BJ (cell line): ENCODE results near the gene CCDC7. TPM values are rescaled to one million over a fixed set of nuclear protein-coding genes. Genes with fewer than 3 reads are reported as not detected.
A peak's percentile ranks its signal among the peaks of the same experiment; 100 is the strongest.
"Not testable (repeated sequence)": the region's sequence is repeated elsewhere in the genome, so short reads cannot be mapped to it uniquely, and the experiment has no call there.

Source experiments
- CTCF ChIA-PET: fragments of 350-600 bp; formaldehyde crosslinking; extraction: SDS; loops from one replicate; lab custom pipeline; 2021; ENCODE audit warnings: antibody characterized with exemption, inconsistent platforms; lab: Yijun Ruan, JAX
- POLR2A ChIA-PET: fragments of 300-600 bp; sonication (Branson Sonifier 250); formaldehyde crosslinking; extraction: SDS; loops from one replicate; lab custom pipeline; 2021; ENCODE audit warnings: antibody characterized with exemption; lab: Charles Lee
- DNase-seq: peaks from one replicate; pipeline ENCODE4 v3.0.0-alpha.2; 2011; ENCODE audit warnings: low read depth
- H3K27me3 ChIP-seq: 2 replicates; pipeline ENCODE4 v1.6.0; 2011; ENCODE audit warnings: low read length; ENCODE audit not compliant: control insufficient read depth, insufficient read depth
- H3K36me3 ChIP-seq: 2 replicates; pipeline ENCODE4 v1.5.1; 2011; ENCODE audit warnings: low read length; ENCODE audit not compliant: control insufficient read depth, insufficient read depth
- H3K4me3 ChIP-seq: 2 replicates; pipeline ENCODE4 v1.5.1; 2011; ENCODE audit warnings: low read depth, mild to moderate bottlenecking, control low read depth, low read length
- polyA plus RNA-seq: library from polyadenylated mRNA; depleted of rRNA; stranded (reverse); fragments of >200 nt; gene quantifications from 2 replicates; pipeline ENCODE4 v1.2.3, GENCODE V29; 2011
- TF ChIP-seq, protein P1 (sequence below): IDR thresholded peaks from 2 replicates; pipeline ENCODE4 v1.5.1; 2011; ENCODE audit warnings: low read depth, mild to moderate bottlenecking, control low read depth, inconsistent platforms, low read length, moderate library complexity; ENCODE audit not compliant: insufficient read depth

CCDC7 gene
- polyA plus RNA-seq, 1 experiment: 0.52 TPM

DNA sequence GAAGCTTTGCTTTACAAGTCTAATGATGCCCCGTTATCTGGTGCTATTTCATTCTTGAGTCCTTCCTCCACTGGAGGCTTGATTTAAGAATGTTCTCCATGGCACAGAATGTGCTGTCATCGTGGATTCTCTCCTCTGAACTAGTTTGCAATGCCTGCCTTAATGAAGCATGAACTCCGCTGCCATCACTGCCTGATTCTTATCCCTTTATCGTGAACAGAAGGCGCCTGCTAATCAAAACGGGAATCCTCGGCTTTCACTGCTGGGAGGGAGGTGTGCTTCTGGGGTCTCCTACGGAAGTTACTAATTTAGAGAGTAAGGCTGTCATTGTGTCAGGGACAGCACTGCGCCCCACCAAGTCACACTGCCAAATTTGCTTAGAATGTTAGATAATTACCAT, 455.9 kb downstream of the CCDC7 start:
- H3K36me3 ChIP-seq: peaks cover 7% of the 10 kb centered on the region

DNA sequence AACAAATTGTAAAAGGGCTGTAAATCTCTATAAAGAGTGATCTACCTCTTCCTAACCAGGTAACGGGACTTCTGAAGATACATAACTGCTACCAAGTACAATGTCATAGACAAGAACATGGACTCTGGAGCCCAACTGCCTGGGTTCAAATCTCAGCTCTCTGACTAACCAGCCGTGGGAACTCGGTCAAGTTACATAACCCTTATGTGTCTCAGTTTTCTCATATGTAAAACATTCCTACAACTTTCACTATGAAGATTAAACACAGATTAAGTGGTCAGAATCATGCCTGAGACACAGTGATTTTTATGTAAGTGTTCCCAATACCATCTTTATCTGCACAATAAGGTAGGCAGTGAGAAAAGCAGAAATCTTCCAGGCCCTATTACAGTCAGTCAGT, 459.5 kb downstream of the CCDC7 start:
- CTCF ChIA-PET: no interaction called here
- peak; percentile 3 for DNase-seq
- H3K27me3 ChIP-seq: no peaks in the 10 kb centered on the region
- H3K4me3 ChIP-seq: no peak overlapping the region
- H3K36me3 ChIP-seq: peaks cover 6% of the 10 kb centered on the region
- TF ChIP-seq, protein P1, sequence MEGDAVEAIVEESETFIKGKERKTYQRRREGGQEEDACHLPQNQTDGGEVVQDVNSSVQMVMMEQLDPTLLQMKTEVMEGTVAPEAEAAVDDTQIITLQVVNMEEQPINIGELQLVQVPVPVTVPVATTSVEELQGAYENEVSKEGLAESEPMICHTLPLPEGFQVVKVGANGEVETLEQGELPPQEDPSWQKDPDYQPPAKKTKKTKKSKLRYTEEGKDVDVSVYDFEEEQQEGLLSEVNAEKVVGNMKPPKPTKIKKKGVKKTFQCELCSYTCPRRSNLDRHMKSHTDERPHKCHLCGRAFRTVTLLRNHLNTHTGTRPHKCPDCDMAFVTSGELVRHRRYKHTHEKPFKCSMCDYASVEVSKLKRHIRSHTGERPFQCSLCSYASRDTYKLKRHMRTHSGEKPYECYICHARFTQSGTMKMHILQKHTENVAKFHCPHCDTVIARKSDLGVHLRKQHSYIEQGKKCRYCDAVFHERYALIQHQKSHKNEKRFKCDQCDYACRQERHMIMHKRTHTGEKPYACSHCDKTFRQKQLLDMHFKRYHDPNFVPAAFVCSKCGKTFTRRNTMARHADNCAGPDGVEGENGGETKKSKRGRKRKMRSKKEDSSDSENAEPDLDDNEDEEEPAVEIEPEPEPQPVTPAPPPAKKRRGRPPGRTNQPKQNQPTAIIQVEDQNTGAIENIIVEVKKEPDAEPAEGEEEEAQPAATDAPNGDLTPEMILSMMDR: no peak
- POLR2A ChIA-PET: no interaction called here

More for the DNA sequence above, 455.9 kb downstream of the CCDC7 start:
- DNase-seq: no peak
- TF ChIP-seq, protein P1: no peak
- ChIA-PET POLR2A (no interaction called here), CTCF (no interaction called here)
- no peak overlapping the region for H3K4me3 ChIP-seq
- no peaks in the 10 kb centered on the region for H3K27me3 ChIP-seq

- DNase-seq: no peak
- H3K4me3 ChIP-seq: no peak overlapping the region
- H3K36me3 ChIP-seq: peaks cover 9% of the 10 kb centered on the region
- ChIA-PET CTCF (no interaction called here), POLR2A (no interaction called here)
- H3K27me3 ChIP-seq: no peaks in the 10 kb centered on the region
- TF ChIP-seq, protein P1: no peak
Measured at GRCh38 chr10:32906595-32906994, 460.7 kb downstream of the CCDC7 start.

DNA sequence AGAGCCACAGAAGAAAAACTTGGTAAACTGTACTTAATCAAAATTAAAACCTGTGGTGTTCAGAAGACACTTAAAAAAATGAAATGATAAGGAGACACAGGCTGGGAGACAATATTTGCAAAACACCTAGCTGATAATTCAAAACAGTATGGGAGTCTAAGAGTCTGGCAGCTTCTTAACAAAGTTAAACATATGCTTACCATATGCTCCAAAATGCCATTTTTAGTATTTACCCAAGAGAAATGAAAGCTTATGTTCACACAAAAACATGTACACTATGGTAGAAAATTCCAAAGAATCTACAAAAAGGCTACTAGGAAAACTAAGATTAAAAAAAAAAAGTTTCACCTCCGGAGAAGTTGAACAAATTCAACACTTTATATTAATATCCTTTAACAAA, 463.5 kb downstream of the CCDC7 start:
- POLR2A ChIA-PET: no interaction called here
- DNase-seq: no peak

DNA sequence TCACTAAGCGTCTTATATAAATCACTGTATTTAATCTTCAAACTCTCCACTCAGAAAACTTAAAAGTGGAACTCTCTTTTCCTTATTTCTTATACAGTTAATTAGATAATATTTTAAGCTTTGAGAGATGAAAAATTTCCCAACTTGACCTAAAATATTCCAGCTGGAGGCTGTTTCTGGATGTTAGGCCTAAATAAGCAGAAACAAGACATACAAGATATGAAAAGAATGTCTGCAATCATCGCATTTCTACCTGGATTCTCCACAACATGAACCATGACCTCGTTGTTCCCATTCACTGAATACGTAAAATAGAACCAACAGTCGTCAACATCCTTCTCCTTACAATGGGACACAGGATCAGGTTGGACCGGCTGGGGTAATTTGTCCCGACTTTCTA, 464.0 kb downstream of the CCDC7 start:
- POLR2A ChIA-PET, H3K4me3 ChIP-seq, H3K27me3 ChIP-seq, H3K36me3 ChIP-seq, DNase-seq, CTCF ChIA-PET: not testable (repeated sequence)

More for the DNA sequence above, 463.5 kb downstream of the CCDC7 start:
- CTCF ChIA-PET: interaction anchor here (1.3 kb wide), 1 partner anchor 30 kb away, joined by 3 read pairs; no protein-coding TSS in a partner anchor
- Histone ChIP-seq H3K27me3 (no peaks in the 10 kb centered on the region), H3K36me3 (peaks cover 7% of the 10 kb centered on the region), H3K4me3 (no peak overlapping the region)
- TF ChIP-seq, protein P1: no peak

- CTCF ChIA-PET: no interaction called here
Measured at GRCh38 chr10:32911285-32912016, 465.5 kb downstream of the CCDC7 start.

DNA sequence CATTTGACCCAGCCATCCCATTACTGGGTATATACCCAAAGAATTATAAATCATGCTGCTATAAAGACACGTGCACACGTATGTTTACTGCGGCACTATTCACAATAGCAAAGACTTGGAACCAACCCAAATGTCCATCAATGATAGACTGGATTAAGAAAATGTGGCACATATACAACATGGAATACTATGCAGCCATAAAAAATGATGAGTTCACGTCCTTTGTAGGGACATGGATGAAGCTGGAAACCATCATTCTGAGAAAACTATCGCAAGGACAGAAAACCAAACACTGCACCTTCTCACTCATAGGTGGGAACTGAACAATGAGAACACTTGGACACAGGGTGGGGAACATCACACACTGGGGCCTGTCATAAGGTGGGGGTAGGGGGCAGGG, 471.9 kb downstream of the CCDC7 start:
- POLR2A ChIA-PET, H3K4me3 ChIP-seq, DNase-seq, H3K27me3 ChIP-seq, CTCF ChIA-PET, H3K36me3 ChIP-seq: not testable (repeated sequence)

More at GRCh38 chr10:32911285-32912016, 465.5 kb downstream of the CCDC7 start:
- POLR2A ChIA-PET: no interaction called here
- DNase-seq: no peak
- Histone ChIP-seq H3K27me3 (no peaks in the 10 kb centered on the region), H3K36me3 (peaks cover 7% of the 10 kb centered on the region), H3K4me3 (no peak overlapping the region)
- TF ChIP-seq, protein P1: no peak
